Sciatic nerve (tissue), 2 donors: Measurements from ENCODE around the gene ZNF688. TPM values are rescaled to one million over a fixed set of nuclear protein-coding genes. Genes with fewer than 3 reads are reported as not detected.
"Not testable (repeated sequence)": the region's sequence is repeated elsewhere in the genome, so short reads cannot be mapped to it uniquely, and the experiment has no call there.

Experiments used
- ATAC-seq: fragments of 200-7000 bp; cut with Tn5 transposase; one replicate; pipeline ENCODE4 v1.9.1; 2020; ENCODE audit warnings: mild to moderate bottlenecking, moderate library complexity
- DNase-seq: peaks from one replicate; pipeline ENCODE4 v3.0.0-alpha.2; 2020; ENCODE audit warnings: low spot score
- intact Hi-C: fragments of 100-400 bp; cut with DNase I; formaldehyde crosslinking; loops from one replicate; pipeline ENCODE4 v1.14.2; 2022
- total RNA-seq: library from RNA; stranded (reverse); fragmentation: NEBNext Ultra II Directional; extraction: Animal tissue kit (Norgen Biotek cat#: 25700); gene quantifications from one replicate; pipeline ENCODE4 v1.2.1, GENCODE V29; 2021
- donor health status: DM: no; HTN: no; CAD: no.
- donor health status: DM: no; HTN: no; CAD: no.

Gene ZNF688
- total RNA-seq, 1 donor from 2014 or later: 13.6 TPM

DNA sequence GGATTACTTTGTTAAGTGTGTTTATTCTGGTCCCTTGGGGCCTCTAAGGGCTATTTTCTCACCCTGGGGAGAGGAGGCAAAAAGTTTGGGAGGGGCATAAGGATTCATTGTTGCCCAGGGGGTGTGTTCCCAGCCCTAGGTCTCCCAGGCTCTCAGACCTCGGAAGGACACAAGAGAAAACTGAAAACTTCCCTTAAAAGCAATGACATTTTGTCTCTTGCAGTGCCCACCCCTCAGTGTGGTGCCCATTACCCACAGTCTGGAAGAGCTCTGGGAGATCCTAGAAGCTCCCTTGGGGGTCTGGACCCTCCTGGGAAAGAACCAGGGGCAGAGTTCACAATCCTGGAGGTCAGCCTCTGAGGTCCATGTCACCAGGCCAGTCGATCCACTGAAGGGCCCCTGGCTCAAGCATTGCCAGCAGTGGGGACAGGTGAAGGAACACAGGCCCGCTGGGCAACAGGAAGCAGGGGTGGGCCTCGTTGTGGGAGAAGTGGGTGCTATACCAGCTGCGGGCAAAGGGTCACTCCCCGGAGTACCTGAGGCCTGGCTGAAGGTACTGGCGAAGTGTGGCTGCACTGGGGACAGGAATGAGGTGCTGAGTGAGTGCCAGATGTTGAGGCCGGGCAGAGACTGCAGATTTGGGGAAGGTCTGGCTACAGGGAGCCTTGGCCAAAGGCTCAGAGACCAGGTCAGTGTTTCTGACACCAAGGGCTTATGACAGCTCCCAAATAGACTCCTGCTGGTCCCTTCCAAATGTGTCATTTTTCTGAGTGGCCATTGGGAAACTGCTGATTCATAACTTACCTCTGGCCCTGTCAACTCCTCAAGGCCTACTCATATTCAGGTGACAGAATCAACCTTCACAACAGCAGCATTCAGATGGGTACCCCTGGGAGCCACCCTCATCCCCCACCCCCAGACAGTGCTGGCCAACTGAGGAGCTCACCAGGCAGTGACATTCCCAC, 32.2 kb downstream of the ZNF688 start:
- DNase-seq (no peak), ATAC-seq (no peak)
- intact Hi-C loops: no loop called here

- intact Hi-C loops, DNase-seq, ATAC-seq: not testable (repeated sequence)
These were observed 35.0 kb downstream of the ZNF688 start for GRCh38 chr16:30536391-30537024.

- intact Hi-C loops: no loop called here
- DNase-seq (peak; percentile 82), ATAC-seq (peak; percentile 87)
These were observed 35.7 kb downstream of the ZNF688 start for GRCh38 chr16:30535777-30536190.

DNA sequence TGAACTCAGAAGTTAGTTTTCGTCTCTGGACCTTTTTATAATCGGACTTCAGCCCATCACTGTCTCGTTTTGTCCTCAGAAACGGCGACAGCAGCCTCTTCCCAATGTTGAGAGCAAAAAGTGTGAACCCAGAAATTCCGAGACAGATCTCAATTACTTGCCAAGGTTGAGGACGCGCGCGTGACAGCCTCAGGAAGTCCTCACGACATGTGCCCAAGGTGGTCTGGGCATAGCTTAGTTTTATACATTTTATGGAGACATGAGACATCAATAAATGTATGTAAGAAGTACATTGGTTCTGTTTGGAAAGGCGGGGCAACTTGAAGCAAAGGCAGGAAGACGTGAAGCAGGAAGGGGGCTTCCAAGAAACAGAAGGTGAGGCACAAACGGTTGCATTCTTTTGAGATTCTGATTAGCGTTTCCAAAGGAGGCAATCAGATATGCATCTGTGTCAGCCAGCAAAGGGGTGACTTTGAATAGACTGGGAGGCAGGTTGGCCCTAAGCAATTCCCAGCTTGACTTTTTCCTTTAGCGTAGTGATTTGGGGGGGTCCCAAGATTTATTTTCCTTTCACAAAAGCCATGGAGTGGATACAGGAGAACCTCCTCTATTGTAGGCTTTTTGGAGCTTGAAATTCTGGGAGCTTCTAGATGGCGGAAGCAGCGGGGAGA, 36.3 kb downstream of the ZNF688 start:
- intact Hi-C loops: no loop called here
- no peak for DNase-seq
- ATAC-seq: peak; percentile 19

- DNase-seq (peak; percentile 95), ATAC-seq (peak; percentile 96)
- intact Hi-C loops: no loop called here
These were observed 37.0 kb downstream of the ZNF688 start, which contains the start of gene ZNF747 for GRCh38 chr16:30534368-30535105. Gene ZNF747, minus strand, starts transcription at chr16:30534858. Its CDS starts 179 bp downstream, at chr16:30534679.

DNA sequence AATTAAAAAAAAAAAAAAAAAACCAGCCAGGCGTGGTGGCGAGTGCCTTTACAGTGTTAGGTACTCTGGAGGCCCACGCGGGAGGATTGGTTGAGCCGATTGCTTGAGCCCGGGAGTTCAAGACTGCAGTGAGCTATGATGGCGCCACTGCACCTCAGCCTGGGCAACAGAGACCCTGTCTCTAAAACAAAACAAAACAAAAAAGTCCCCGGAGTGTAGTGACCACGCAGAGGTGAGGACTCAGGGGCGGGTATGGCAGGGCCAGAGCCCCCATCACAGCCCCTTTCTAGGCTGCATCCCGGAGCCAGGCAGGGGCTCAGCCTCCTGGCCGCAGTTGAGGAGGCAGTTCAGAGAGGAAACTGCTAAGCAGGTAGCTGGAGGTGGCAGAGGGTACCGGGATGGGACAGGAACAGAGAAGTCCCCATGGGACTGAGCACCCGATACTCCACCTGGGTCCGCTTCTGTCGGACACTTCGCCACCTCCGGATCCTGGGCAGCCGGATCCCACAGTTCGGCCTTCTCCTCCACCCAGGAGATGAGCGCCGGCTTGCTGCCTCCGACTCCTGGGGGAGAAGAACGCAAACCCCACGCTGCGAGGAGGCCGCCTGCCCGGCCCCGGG, 37.7 kb downstream of the ZNF688 start:
- DNase-seq (no peak), ATAC-seq (no peak)
- intact Hi-C loops: no loop called here

GRCh38 chr16:30533146-30533522, 38.4 kb downstream of the ZNF688 start:
- ATAC-seq: no peak
- no peak for DNase-seq
- intact Hi-C loops: no loop called here

DNA sequence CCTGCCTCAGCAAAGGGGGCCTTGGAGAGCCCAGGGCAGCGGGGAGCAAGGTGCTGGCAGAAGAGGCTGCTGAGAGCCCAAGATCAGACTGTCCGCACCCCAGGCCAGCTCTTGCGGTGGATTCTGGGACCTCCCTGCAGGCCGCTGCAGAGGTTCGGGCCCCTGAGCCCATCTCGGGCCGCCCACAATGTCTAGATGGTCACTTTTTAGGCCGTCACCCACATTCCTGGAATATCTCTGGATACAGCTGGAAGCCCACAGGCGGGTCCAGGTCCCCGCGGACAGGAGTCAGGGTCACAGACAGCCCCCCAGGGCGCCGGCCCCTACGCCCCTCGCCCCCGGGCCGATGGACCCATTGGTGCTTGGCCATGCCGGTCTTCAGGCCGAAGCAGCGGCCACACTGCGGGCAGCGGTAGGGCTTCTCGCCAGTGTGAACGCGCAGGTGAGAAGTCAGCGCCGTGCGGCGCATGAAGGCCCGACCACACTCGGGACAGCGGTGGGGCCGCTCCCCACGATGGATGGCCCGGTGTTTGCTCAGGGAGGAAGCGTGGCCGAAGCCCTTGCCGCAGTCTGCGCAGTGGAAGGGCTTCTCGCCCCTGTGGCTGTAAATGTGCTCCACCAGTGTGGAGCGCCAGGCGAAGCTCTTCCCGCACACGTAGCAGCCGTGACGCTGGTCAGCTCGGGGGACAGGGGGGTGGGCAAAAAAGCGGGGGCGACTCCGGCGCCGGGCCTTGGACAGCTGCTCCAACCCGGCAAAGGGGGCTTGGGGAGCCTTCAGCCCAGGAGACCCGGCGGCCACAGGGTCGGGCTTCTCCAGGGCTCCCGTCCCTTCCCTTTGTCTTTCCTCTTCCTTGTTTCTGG, 39.0 kb downstream of the ZNF688 start:
- intact Hi-C loops: no loop called here
- ATAC-seq (no peak), DNase-seq (no peak)

- ATAC-seq (no peak), DNase-seq (no peak)
- intact Hi-C loops: no loop called here
These were observed 41.1 kb downstream of the ZNF688 start for GRCh38 chr16:30530163-30531037.

GRCh38 chr16:30528799-30529457, 42.6 kb downstream of the ZNF688 start:
- DNase-seq (no peak), ATAC-seq (no peak)
- intact Hi-C loops: no loop called here

GRCh38 chr16:30527635-30528178, 43.8 kb downstream of the ZNF688 start:
- DNase-seq (no peak), ATAC-seq (no peak)
- intact Hi-C loops: no loop called here

GRCh38 chr16:30526823-30527634, 44.5 kb downstream of the ZNF688 start:
- intact Hi-C loops: no loop called here
- DNase-seq (peak; percentile 99), ATAC-seq (peak; percentile 96)

GRCh38 chr16:30526137-30526822, 45.2 kb downstream of the ZNF688 start, which contains the start of gene ZNF768:
Gene ZNF768, minus strand, starts transcription at chr16:30526566. Its CDS starts 153 bp downstream, at chr16:30526413.
- peak; percentile 76 for DNase-seq
- ATAC-seq: peak; percentile 1
- intact Hi-C loops: no loop called here

DNA sequence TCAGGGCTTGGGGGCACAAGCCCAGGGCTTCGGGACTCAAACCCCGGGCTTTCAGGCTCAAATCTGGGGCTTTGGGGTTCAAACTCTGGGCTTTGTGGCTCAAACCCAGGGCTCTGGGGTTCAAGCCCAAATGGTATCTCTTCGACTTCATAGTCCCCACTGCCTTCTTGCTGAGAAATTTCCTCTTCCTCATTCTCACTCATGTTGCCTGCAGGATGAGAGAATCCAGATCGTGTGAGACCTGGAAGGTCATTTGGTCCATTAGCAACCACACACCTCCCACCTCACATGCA, 45.7 kb downstream of the ZNF688 start:
- ATAC-seq (no peak), DNase-seq (no peak)
- intact Hi-C loops: no loop called here
